HG02852 (cell line): ENCODE measurements around the gene RIN1.
A peak's percentile ranks its signal among the peaks of the same experiment; 100 is the strongest.

Source experiments
- ATAC-seq: cut with Tn5 transposase; IDR thresholded peaks from one replicate; pipeline ENCODE4 v1.9.1; 2021; ENCODE audit warnings: mild to moderate bottlenecking, moderate library complexity; ENCODE audit not compliant: unreplicated experiment

RIN1 gene

GRCh38 chr11:66284526-66285078 lies 51.6 kb downstream of the RIN1 start:
- no peak for ATAC-seq

- ATAC-seq = no peak
Observed at GRCh38 chr11:66283461-66284105, 52.7 kb downstream of the RIN1 start.

- peak; percentile 75 for ATAC-seq
Observed at GRCh38 chr11:66282468-66283455, 53.5 kb downstream of the RIN1 start.
